ENCODE data around the gene HRH2.

The HRH2 gene

GRCh38 chr5:175652741-175653663 lies 4.9 kb upstream of the HRH2 start:
- Histone ChIP-seq H3K36me3 (ENCODE audit: insufficient read depth, low read length) (no peaks in the 10 kb centered on the region), H3K4me3 (no peak overlapping the region), H3K9me3 (ENCODE audit: low read depth, low read length) (no peaks in the 10 kb centered on the region), H3K27ac (no peak overlapping the region), H3K9ac (ENCODE audit: insufficient read length) (no peak overlapping the region)
- TF ChIP-seq POLR2AphosphoS5 (IDR thresholded peaks at IDR 0.05; ENCODE audit: borderline replicate concordance, low read depth, low read length) (no peak), EZH2 (IDR thresholded peaks at IDR 0.05) (no peak), FOXP2 (optimal IDR thresholded peaks at IDR 0.05; ENCODE audit: control extremely low read depth, extremely low read length, insufficient read depth) (no peak)
- DNase-seq (ENCODE audit: low read depth, low spot score): peak; percentile 44

GRCh38 chr5:175653763-175654162 lies 4.1 kb upstream of the HRH2 start:
- Histone ChIP-seq H3K27ac (no peak overlapping the region), H3K9me3 (ENCODE audit: low read depth, low read length) (no peaks in the 10 kb centered on the region), H3K4me3 (no peak overlapping the region), H3K9ac (ENCODE audit: insufficient read length) (no peak overlapping the region), H3K36me3 (ENCODE audit: insufficient read depth, low read length) (no peaks in the 10 kb centered on the region)
- DNase-seq (ENCODE audit: low read depth, low spot score): no peak
- TF ChIP-seq EZH2 (IDR thresholded peaks at IDR 0.05) (no peak), FOXP2 (optimal IDR thresholded peaks at IDR 0.05; ENCODE audit: control extremely low read depth, extremely low read length, insufficient read depth) (no peak), POLR2AphosphoS5 (IDR thresholded peaks at IDR 0.05; ENCODE audit: borderline replicate concordance, low read depth, low read length) (no peak)

- H3K9me3 ChIP-seq (ENCODE audit: low read depth, low read length): no peaks in the 10 kb centered on the region
- no peaks in the 10 kb centered on the region for H3K36me3 ChIP-seq (ENCODE audit: insufficient read depth, low read length)
- no peak overlapping the region for H3K27ac ChIP-seq
- H3K9ac ChIP-seq (ENCODE audit: insufficient read length): no peak overlapping the region
- no peak for DNase-seq (ENCODE audit: low read depth, low spot score)
- no peak for TF ChIP-seq POLR2AphosphoS5 (IDR thresholded peaks at IDR 0.05; ENCODE audit: borderline replicate concordance, low read depth, low read length)
- no peak for TF ChIP-seq FOXP2 (optimal IDR thresholded peaks at IDR 0.05; ENCODE audit: control extremely low read depth, extremely low read length, insufficient read depth)
- TF ChIP-seq EZH2 (IDR thresholded peaks at IDR 0.05): no peak
- H3K4me3 ChIP-seq: no peak overlapping the region
These were observed 3.5 kb upstream of the HRH2 start for GRCh38 chr5:175654339-175654738.

- Histone ChIP-seq H3K36me3 (ENCODE audit: insufficient read depth, low read length) (no peaks in the 10 kb centered on the region), H3K9ac (ENCODE audit: insufficient read length) (no peak overlapping the region), H3K9me3 (ENCODE audit: low read depth, low read length) (no peaks in the 10 kb centered on the region), H3K27ac (no peak overlapping the region), H3K4me3 (no peak overlapping the region)
- DNase-seq (ENCODE audit: low read depth, low spot score): no peak
- TF ChIP-seq POLR2AphosphoS5 (IDR thresholded peaks at IDR 0.05; ENCODE audit: borderline replicate concordance, low read depth, low read length) (no peak), FOXP2 (optimal IDR thresholded peaks at IDR 0.05; ENCODE audit: control extremely low read depth, extremely low read length, insufficient read depth) (no peak), EZH2 (IDR thresholded peaks at IDR 0.05) (no peak)
These were observed 3.1 kb upstream of the HRH2 start for GRCh38 chr5:175654807-175655206.

- no peak for DNase-seq (ENCODE audit: low read depth, low spot score)
- H3K36me3 ChIP-seq (ENCODE audit: insufficient read depth, low read length): no peaks in the 10 kb centered on the region
- no peaks in the 10 kb centered on the region for H3K9me3 ChIP-seq (ENCODE audit: low read depth, low read length)
- no peak for TF ChIP-seq EZH2 (IDR thresholded peaks at IDR 0.05)
- no peak for TF ChIP-seq FOXP2 (optimal IDR thresholded peaks at IDR 0.05; ENCODE audit: control extremely low read depth, extremely low read length, insufficient read depth)
- no peak for TF ChIP-seq POLR2AphosphoS5 (IDR thresholded peaks at IDR 0.05; ENCODE audit: borderline replicate concordance, low read depth, low read length)
- H3K4me3 ChIP-seq: no peak overlapping the region
- no peak overlapping the region for H3K27ac ChIP-seq
- H3K9ac ChIP-seq (ENCODE audit: insufficient read length): no peak overlapping the region
These were observed 2.5 kb upstream of the HRH2 start for GRCh38 chr5:175655411-175655810.

- no peaks in the 10 kb centered on the region for H3K36me3 ChIP-seq (ENCODE audit: insufficient read depth, low read length)
- H3K27ac ChIP-seq: no peak overlapping the region
- DNase-seq (ENCODE audit: low read depth, low spot score): no peak
- no peak overlapping the region for H3K4me3 ChIP-seq
- no peak overlapping the region for H3K9ac ChIP-seq (ENCODE audit: insufficient read length)
- H3K9me3 ChIP-seq (ENCODE audit: low read depth, low read length): no peaks in the 10 kb centered on the region
- TF ChIP-seq POLR2AphosphoS5 (IDR thresholded peaks at IDR 0.05; ENCODE audit: borderline replicate concordance, low read depth, low read length) (no peak), EZH2 (IDR thresholded peaks at IDR 0.05) (no peak), FOXP2 (optimal IDR thresholded peaks at IDR 0.05; ENCODE audit: control extremely low read depth, extremely low read length, insufficient read depth) (no peak)
These were observed 905 bp upstream of the HRH2 start for GRCh38 chr5:175656966-175657365.

GRCh38 chr5:175658299-175659145 lies 651 bp downstream of the HRH2 start:
- TF ChIP-seq EZH2 (IDR thresholded peaks at IDR 0.05) (no peak), FOXP2 (optimal IDR thresholded peaks at IDR 0.05; ENCODE audit: control extremely low read depth, extremely low read length, insufficient read depth) (no peak), POLR2AphosphoS5 (IDR thresholded peaks at IDR 0.05; ENCODE audit: borderline replicate concordance, low read depth, low read length) (no peak)
- Histone ChIP-seq H3K9ac (ENCODE audit: insufficient read length) (no peak overlapping the region), H3K9me3 (ENCODE audit: low read depth, low read length) (no peaks in the 10 kb centered on the region), H3K27ac (no peak overlapping the region), H3K36me3 (ENCODE audit: insufficient read depth, low read length) (no peaks in the 10 kb centered on the region), H3K4me3 (no peak overlapping the region)
- DNase-seq (ENCODE audit: low read depth, low spot score): no peak

All from SK-N-MC (cell line).